Hepatocyte (in vitro differentiated cells): ENCODE measurements around the gene MOSMO. TPM values are rescaled to one million over a fixed set of nuclear protein-coding genes. Genes with fewer than 3 reads are reported as not detected.

ENCODE experiments used
- DNase-seq: peaks from one replicate; pipeline ENCODE4 v3.0.0-alpha.2; 2016; ENCODE audit warnings: low spot score
- H2AFZ ChIP-seq: fragments of 200-600 bp; sonication (generic); 2 replicates; pipeline ENCODE4 v1.6.0; 2016; ENCODE audit warnings: antibody characterized with exemption, mild to moderate bottlenecking
- H3K27ac ChIP-seq: fragments of 200-600 bp; sonication (generic); 2 replicates; pipeline ENCODE4 v1.5.1; 2016; ENCODE audit warnings: mild to moderate bottlenecking
- H3K27me3 ChIP-seq: fragments of 200-600 bp; sonication (generic); 2 replicates; pipeline ENCODE4 v1.6.1; 2016
- H3K36me3 ChIP-seq: fragments of 200-600 bp; sonication (generic); replicated peaks from 2 replicates; pipeline ENCODE4 v1.5.1; 2016; ENCODE audit warnings: low read depth; ENCODE audit not compliant: insufficient read depth
- H3K4me1 ChIP-seq: fragments of 200-600 bp; sonication (generic); 2 replicates; pipeline ENCODE4 v1.5.1; 2016; ENCODE audit warnings: mild to moderate bottlenecking, moderate library complexity; ENCODE audit not compliant: insufficient read depth
- H3K4me2 ChIP-seq: fragments of 200-600 bp; sonication (generic); 2 replicates; pipeline ENCODE4 v1.6.0; 2016
- H3K4me3 ChIP-seq: fragments of 200-600 bp; sonication (generic); 2 replicates; pipeline ENCODE4 v1.5.1; 2016; ENCODE audit warnings: mild to moderate bottlenecking
- H3K79me2 ChIP-seq: fragments of 200-600 bp; sonication (generic); 2 replicates; pipeline ENCODE4 v1.6.0; 2017; ENCODE audit warnings: mild to moderate bottlenecking
- H3K9me2 ChIP-seq: fragments of 200-600 bp; sonication (generic); replicated peaks from 2 replicates; pipeline ENCODE4 v1.6.0; 2017; ENCODE audit warnings: mild to moderate bottlenecking; ENCODE audit not compliant: insufficient read depth
- H3K9me3 ChIP-seq: fragments of 200-600 bp; sonication (generic); 2 replicates; pipeline ENCODE4 v1.5.1; 2016; ENCODE audit warnings: low read depth, mild to moderate bottlenecking
- H4K20me1 ChIP-seq: fragments of 200-600 bp; sonication (generic); 2 replicates; pipeline ENCODE4 v1.6.0; 2016; ENCODE audit warnings: mild to moderate bottlenecking; ENCODE audit not compliant: insufficient read depth, poor library complexity, severe bottlenecking
- EZH2 ChIP-seq: fragments of 200-600 bp; sonication (generic); IDR thresholded peaks from 2 replicates; pipeline ENCODE4 v1.6.1; 2016; ENCODE audit warnings: antibody characterized with exemption, mild to moderate bottlenecking, borderline replicate concordance
- EZH2phosphoT487 ChIP-seq: fragments of 200-600 bp; sonication (generic); IDR thresholded peaks from one replicate; pipeline ENCODE4 v1.6.1; 2018; ENCODE audit warnings: antibody characterized with exemption, mild to moderate bottlenecking, low read depth, moderate library complexity; ENCODE audit not compliant: unreplicated experiment, severe bottlenecking
- WGBS: methylation state at CpG from one replicate; pipeline ENCODE4 v1.1.6; 2016; ENCODE audit warnings: low lambda C conversion rate; ENCODE audit errors: missing lambda C conversion rate; 5-methylcytosine and 5-hydroxymethylcytosine counted together
- polyA plus RNA-seq: library from polyadenylated mRNA; unstranded; fragments of >200 nt; fragmentation: Nextera tagmentation; extraction: Ambion mirVana; gene quantifications from 2 replicates; pipeline ENCODE4 v1.2.1, GENCODE V29; 2016
- total RNA-seq: library from RNA; depleted of rRNA; stranded (reverse); fragments of >200 nt; gene quantifications from 2 replicates; pipeline ENCODE4 v1.2.3, GENCODE V29; 2014
- TF ChIP-seq, protein P1 (sequence below): fragments of 200-600 bp; sonication (generic); IDR thresholded peaks from 2 replicates; pipeline ENCODE4 v1.5.1; 2016; ENCODE audit warnings: antibody characterized with exemption, mild to moderate bottlenecking; ENCODE audit not compliant: poor library complexity

MOSMO gene
- total and polyA plus RNA-seq, 2 experiments from 2014 or later, result 6.5 to 16.1 TPM

DNA sequence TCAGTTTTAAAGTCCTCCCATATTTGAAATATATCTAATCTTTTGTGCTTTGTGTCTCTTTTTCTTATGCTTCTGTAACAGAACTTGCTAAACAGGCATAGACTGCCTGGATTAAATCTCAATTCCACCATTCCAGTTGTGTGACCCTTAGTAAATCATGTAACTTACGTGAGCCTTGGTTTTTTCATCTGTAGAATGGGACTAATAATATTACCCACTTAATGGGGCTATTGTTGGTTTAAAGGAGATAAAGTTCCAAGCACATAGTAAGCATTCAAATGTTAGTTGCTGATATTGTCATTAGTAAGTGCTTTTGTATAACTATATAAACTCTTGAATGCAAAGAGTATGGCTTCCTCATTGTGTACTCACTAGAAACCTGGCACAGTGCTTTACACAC lies 78.5 kb downstream of the MOSMO start:
- no peak overlapping the region for H2AFZ ChIP-seq
- no peak overlapping the region for H3K27ac ChIP-seq
- no peaks in the 10 kb centered on the region for H3K4me1 ChIP-seq
- no peaks in the 10 kb centered on the region for H3K79me2 ChIP-seq
- no peak for DNase-seq
- 97% methylated on average over 1 of the region's 1 CpG for WGBS
- no peaks in the 10 kb centered on the region for H3K36me3 ChIP-seq
- H3K4me3 ChIP-seq, result no peak overlapping the region
- no peak overlapping the region for H3K4me2 ChIP-seq
- TF ChIP-seq, protein P1, sequence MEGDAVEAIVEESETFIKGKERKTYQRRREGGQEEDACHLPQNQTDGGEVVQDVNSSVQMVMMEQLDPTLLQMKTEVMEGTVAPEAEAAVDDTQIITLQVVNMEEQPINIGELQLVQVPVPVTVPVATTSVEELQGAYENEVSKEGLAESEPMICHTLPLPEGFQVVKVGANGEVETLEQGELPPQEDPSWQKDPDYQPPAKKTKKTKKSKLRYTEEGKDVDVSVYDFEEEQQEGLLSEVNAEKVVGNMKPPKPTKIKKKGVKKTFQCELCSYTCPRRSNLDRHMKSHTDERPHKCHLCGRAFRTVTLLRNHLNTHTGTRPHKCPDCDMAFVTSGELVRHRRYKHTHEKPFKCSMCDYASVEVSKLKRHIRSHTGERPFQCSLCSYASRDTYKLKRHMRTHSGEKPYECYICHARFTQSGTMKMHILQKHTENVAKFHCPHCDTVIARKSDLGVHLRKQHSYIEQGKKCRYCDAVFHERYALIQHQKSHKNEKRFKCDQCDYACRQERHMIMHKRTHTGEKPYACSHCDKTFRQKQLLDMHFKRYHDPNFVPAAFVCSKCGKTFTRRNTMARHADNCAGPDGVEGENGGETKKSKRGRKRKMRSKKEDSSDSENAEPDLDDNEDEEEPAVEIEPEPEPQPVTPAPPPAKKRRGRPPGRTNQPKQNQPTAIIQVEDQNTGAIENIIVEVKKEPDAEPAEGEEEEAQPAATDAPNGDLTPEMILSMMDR, result no peak
- TF ChIP-seq EZH2 (no peak), EZH2phosphoT487 (no peak)
- no peaks in the 10 kb centered on the region for H3K9me3 ChIP-seq
- no peaks in the 10 kb centered on the region for H3K27me3 ChIP-seq
- H3K9me2 ChIP-seq, result no peaks in the 10 kb centered on the region
- H4K20me1 ChIP-seq, result no peaks in the 10 kb centered on the region

- H3K4me2 ChIP-seq, result no peak overlapping the region
- H3K36me3 ChIP-seq, result no peaks in the 10 kb centered on the region
- no peaks in the 10 kb centered on the region for H3K27me3 ChIP-seq
- H3K4me3 ChIP-seq, result no peak overlapping the region
- peaks cover 6% of the 10 kb centered on the region for H3K4me1 ChIP-seq
- H3K27ac ChIP-seq, result no peak overlapping the region
- H3K9me3 ChIP-seq, result no peaks in the 10 kb centered on the region
- no peaks in the 10 kb centered on the region for H4K20me1 ChIP-seq
- no peaks in the 10 kb centered on the region for H3K79me2 ChIP-seq
- DNase-seq, result no peak
- no peaks in the 10 kb centered on the region for H3K9me2 ChIP-seq
- WGBS, result 96% methylated on average over 1 of the region's 1 CpG
- no peak overlapping the region for H2AFZ ChIP-seq
- TF ChIP-seq EZH2phosphoT487 (no peak), EZH2 (no peak)
- TF ChIP-seq, protein P1, result no peak
Measured at GRCh38 chr16:22088642-22089041, 80.7 kb downstream of the MOSMO start.

GRCh38 chr16:22089910-22090309 lies 82.0 kb downstream of the MOSMO start:
- Histone ChIP-seq H3K4me2 (no peak overlapping the region), H3K9me3 (no peaks in the 10 kb centered on the region), H3K4me3 (no peak overlapping the region), H3K9me2 (no peaks in the 10 kb centered on the region), H3K27ac (no peak overlapping the region), H3K79me2 (no peaks in the 10 kb centered on the region), H3K27me3 (peaks cover under 1% of the 10 kb centered on the region), H3K4me1 (peaks cover 6% of the 10 kb centered on the region), H2AFZ (no peak overlapping the region), H3K36me3 (no peaks in the 10 kb centered on the region), H4K20me1 (no peaks in the 10 kb centered on the region)
- 85% methylated on average over 4 of the region's 4 CpGs for WGBS
- DNase-seq, result no peak
- TF ChIP-seq, protein P1, result no peak
- TF ChIP-seq EZH2phosphoT487 (no peak), EZH2 (no peak)

GRCh38 chr16:22091721-22092120 lies 83.8 kb downstream of the MOSMO start:
- no peaks in the 10 kb centered on the region for H4K20me1 ChIP-seq
- no peak overlapping the region for H3K27ac ChIP-seq
- no peak overlapping the region for H2AFZ ChIP-seq
- H3K9me3 ChIP-seq, result no peaks in the 10 kb centered on the region
- H3K4me2 ChIP-seq, result no peak overlapping the region
- DNase-seq, result no peak
- H3K4me1 ChIP-seq, result peaks cover 6% of the 10 kb centered on the region
- no peaks in the 10 kb centered on the region for H3K9me2 ChIP-seq
- H3K36me3 ChIP-seq, result no peaks in the 10 kb centered on the region
- H3K27me3 ChIP-seq, result peaks cover 4% of the 10 kb centered on the region
- TF ChIP-seq, protein P1, result no peak
- TF ChIP-seq EZH2phosphoT487, result no peak
- no peak for TF ChIP-seq EZH2
- 87% methylated on average over 3 of the region's 3 CpGs for WGBS
- H3K79me2 ChIP-seq, result no peaks in the 10 kb centered on the region
- no peak overlapping the region for H3K4me3 ChIP-seq
